ENCODE measurements around the gene ACBD6.
"Not testable (repeated sequence)": the region's sequence is repeated elsewhere in the genome, so short reads cannot be mapped to it uniquely, and the experiment has no call there.

Gene ACBD6

GRCh38 chr1:180433873-180434272 lies 68.5 kb downstream of the ACBD6 start:
- no peak for TF ChIP-seq CTCF (IDR thresholded peaks at IDR 0.05; ENCODE audit: borderline replicate concordance, insufficient read depth, low read depth, low read length)
- H3K4me3 ChIP-seq (ENCODE audit: low read depth, low read length): no peak overlapping the region

- TF ChIP-seq CTCF (IDR thresholded peaks at IDR 0.05; ENCODE audit: borderline replicate concordance, insufficient read depth, low read depth, low read length): no peak
- H3K4me3 ChIP-seq (ENCODE audit: low read depth, low read length): no peak overlapping the region
Observed at GRCh38 chr1:180431683-180432082, 70.7 kb downstream of the ACBD6 start.

- TF ChIP-seq CTCF (IDR thresholded peaks at IDR 0.05; ENCODE audit: borderline replicate concordance, insufficient read depth, low read depth, low read length): no peak
- H3K4me3 ChIP-seq (ENCODE audit: low read depth, low read length): no peak overlapping the region
Observed at GRCh38 chr1:180428782-180429695, 73.3 kb downstream of the ACBD6 start.

GRCh38 chr1:180425952-180426351 lies 76.4 kb downstream of the ACBD6 start:
- no peak overlapping the region for H3K4me3 ChIP-seq (ENCODE audit: low read depth, low read length)

GRCh38 chr1:180424848-180425457 lies 77.4 kb downstream of the ACBD6 start:
- H3K4me3 ChIP-seq (ENCODE audit: low read depth, low read length): no peak overlapping the region
- no peak for TF ChIP-seq CTCF (IDR thresholded peaks at IDR 0.05; ENCODE audit: borderline replicate concordance, insufficient read depth, low read depth, low read length)

More at GRCh38 chr1:180425952-180426351, 76.4 kb downstream of the ACBD6 start:
- no peak for TF ChIP-seq CTCF (IDR thresholded peaks at IDR 0.05; ENCODE audit: borderline replicate concordance, insufficient read depth, low read depth, low read length)

GRCh38 chr1:180421614-180422013 lies 80.8 kb downstream of the ACBD6 start:
- H3K4me3 ChIP-seq (ENCODE audit: low read depth, low read length): no peak overlapping the region
- TF ChIP-seq CTCF (IDR thresholded peaks at IDR 0.05; ENCODE audit: borderline replicate concordance, insufficient read depth, low read depth, low read length): no peak

- not testable (repeated sequence) for H3K4me3 ChIP-seq (ENCODE audit: low read depth, low read length)
Observed at GRCh38 chr1:180421145-180421544, 81.2 kb downstream of the ACBD6 start.
